ENCODE measurements around the gene SFI1.
A peak's percentile ranks its signal among the peaks of the same experiment; 100 is the strongest.

SFI1 gene

GRCh38 chr22:31618471-31619176 lies 122.3 kb downstream of the SFI1 start:
- no peak for DNase-seq (ENCODE audit: low spot score)

DNA sequence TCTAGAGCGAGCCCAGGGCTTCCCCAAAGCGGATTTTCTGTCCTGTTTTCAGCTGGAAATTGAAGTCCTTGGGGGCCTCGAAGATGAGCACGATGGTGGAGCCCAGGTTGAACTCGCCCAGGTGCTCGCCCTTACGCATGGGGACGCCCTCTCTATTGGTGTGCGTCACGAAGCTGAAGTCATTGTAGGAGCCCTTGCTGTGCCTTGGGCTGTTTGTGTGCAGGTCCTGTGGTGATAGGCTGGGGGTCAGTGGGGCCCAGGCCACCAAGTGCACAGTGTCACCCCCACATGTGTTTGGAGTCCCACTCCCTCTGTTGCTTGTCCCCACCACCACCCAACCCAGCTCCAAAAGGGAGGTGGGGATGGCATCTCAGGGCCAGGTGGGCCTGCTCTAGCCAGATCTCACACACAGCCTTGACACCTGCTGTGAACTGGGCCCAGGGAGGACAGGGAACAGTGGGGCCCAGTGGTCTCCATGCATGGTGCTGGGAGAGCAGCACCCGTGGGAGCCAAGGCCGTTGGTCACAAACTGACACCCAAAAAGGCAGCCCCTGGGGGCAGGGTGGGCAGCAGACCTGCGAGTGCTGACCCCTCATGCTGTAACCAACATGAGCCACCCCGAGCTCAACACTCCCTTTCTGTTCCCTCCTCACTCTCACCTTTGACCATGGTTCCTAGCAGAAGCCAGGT lies 123.4 kb downstream of the SFI1 start:
- no peak for DNase-seq (ENCODE audit: low spot score)

DNA sequence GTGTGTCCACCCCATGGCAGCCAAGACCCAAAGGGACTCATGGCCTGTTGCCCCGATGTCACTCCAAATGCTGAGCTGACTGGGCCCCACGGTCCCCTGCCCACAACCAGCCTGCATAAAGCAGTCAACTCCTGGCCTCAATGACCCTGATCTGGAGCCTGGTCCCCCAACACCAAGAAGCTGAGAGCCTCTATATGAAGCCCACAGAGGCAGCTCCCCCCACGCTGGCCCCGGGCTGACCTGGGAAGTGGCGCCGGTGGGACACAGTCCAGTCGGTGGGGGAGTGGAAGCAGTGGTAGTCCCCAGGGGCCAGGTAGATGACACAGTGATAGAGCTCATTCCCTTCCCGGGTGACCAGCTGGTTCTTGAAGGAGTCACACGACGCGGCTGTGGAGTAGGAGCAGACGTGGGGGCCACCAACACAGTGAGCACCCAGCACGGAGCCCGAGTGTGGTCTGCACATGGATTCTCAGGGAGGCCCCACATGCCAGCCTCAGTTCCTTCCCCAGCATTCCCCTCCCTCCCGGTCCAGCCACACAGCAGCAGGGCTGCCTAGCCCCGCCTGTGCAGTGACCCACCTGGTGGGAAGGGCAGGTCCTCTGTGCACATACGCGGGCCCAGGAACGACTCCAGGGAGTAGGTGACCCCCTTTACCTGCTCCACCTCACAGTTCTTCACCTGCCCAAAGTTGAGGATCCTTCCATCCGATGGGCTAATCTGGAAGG lies 124.6 kb downstream of the SFI1 start:
- no peak for DNase-seq (ENCODE audit: low spot score)

DNA sequence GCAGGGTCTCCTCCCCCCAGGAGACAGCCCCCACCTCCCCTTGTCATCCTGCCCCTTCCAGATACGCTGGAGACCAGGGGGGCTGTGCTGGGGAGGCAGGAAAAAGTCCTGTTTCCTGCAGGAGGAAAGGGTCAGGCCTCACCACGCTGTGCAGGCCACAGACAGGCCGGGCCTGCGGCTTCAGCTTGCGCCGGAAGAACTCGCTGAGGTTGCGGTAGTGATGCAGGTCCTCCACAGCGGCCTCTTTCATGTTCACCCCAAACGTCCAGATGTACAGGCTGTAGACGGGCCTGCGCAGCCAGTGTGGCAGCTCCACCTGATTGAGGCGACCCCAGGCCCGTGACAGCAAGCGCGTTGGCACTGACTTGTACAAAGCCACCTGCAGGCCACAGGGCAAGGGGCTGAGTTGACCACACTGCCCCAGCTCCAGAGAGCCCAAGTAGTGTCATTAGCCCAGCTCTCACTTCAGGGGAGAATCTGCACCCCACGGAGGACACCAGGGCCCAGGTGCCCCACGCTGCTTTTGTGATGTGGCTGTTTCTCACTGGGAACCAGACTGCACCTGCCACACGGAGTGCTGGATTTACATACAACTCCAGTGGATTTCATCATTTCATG lies 125.3 kb downstream of the SFI1 start:
- DNase-seq (ENCODE audit: low spot score), result no peak

DNA sequence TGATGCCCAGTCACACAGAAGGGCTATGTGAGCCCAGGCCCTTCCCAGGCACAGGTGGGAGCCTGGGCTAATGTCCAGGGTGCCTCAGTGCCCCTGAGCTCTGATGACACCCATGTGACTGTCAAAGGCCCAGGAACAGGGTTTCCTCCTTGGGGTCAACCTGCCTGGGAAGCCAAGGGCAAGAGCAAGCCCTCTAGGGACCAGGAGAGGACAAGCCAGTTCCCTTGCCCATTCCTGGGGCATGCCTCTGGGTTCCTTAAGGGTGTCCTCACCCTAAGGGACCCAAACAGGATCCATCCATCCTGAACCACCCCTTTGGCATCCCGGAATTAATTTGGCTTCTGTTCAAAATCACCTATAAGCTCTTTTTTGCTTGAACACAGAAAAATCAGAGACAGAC lies 126.6 kb downstream of the SFI1 start:
- no peak for DNase-seq (ENCODE audit: low spot score)

DNA sequence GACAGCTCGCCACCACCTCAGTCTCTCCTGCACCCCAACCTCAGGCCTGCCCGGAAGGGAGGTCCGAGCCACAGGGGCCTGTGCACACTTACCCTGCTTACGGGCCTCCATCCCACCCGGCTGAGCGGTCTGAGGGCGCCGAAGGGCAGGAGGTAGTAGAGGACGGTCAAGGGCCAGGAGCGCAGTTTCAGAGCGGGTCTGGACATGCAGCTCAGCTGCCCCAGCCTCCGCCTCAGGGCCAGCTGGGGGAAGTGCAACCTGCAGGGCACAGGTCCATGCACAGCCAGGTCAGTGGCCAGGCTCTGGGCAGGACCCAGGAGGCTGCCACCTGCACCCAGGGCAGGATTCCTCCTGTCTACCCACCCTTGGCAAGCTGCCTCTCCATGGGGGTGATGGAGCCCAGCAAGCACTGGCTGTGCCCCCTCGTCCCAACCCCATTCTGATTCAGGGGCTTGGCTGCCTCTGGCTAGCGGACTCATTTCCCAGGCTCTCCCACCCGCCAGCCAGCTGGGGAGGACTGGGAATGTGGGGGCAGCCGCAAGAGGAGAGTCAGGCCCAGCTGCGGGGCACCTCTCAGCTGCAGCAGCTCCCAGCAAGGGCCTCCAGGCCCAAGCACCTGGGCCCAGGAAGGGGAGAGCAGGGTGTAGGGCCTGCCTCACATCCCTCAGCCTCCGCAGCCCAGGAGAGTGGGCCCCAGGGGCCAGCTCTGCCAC lies 127.4 kb downstream of the SFI1 start:
- DNase-seq (ENCODE audit: low spot score), result no peak

DNA sequence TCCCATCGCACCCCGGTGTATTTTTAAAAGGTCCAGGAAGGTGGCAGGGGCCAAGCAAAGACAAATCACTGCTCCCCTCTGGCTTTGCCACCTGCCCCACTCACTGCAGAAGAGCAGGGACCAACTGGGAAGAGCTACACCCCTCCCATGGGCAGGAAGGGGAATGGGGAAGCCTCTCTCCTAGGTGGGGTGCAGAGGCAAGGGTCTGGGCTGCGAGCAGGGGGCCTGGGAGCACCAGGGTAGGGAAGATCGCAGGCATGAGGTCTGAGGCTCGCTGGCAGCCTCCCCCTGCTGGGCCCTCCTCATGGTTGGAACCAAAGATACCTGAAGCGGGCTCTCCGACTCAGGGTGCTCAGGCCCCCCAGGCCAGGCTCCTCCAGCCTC lies 128.9 kb downstream of the SFI1 start:
- no peak for DNase-seq (ENCODE audit: low spot score)

GRCh38 chr22:31625661-31626426 lies 129.5 kb downstream of the SFI1 start:
- DNase-seq (ENCODE audit: low spot score), result no peak

- no peak for DNase-seq (ENCODE audit: low spot score)
Measured at GRCh38 chr22:31626427-31627150, 130.3 kb downstream of the SFI1 start.

- DNase-seq (ENCODE audit: low spot score), result no peak
Measured at GRCh38 chr22:31627223-31627731, 130.9 kb downstream of the SFI1 start.

DNA sequence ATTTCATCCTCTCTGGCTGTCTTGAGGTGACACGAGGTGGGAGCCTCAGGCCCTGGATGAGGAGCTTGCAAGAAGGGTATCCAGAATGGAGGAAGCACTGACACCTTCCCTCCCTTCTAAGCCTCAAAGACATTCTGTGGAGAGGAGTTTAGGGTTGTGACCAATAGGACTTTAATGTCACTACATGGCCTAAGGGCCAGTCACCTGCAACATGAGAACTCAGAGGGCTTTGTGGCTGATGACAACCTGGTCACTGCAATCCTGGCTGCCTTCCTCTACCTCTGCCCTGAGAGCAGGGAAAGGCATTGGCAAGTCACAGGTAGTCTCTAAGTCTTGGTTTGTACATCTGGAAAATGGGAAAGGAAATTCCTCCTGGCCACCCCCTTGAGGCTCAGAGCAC lies 132.0 kb downstream of the SFI1 start:
- no peak for DNase-seq (ENCODE audit: low spot score)

DNA sequence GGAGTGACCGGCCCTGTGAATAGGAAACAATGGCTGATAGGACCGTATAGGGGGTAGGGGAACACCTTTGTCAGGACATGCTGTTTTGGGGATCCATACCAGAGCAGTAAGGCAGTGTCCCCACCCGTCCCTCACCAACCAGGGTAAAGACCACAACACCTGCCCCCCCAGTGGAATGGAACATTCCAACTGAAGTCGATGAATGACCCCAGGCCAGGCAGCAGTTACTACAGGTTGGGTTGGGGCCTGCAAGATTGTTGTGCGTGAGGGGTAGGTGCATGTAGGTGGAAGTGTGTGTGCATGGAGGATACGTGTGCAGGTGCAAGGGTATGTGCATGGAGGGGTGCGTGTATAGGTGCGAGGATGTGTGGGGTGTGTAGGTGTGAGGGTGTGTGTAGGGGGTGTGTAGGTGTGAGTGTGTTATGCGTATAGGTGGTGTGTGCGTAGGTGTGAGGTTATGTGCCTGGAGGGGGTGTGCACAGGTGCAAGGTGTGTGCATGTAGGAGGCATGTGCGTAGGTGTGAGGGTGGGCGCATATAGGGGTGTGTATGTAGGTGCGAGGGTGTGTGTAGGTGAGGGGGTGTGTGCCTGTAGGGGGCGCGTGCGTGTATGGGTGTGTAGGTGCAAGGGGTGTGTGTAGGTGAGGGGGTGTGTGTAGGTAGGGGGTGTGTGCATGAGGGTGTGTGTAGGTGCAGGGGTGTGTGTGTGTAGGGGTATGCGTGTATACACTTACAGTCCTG lies 132.8 kb downstream of the SFI1 start:
- DNase-seq (ENCODE audit: low spot score), result no peak

GRCh38 chr22:31629741-31630184 lies 133.4 kb downstream of the SFI1 start:
- no peak for DNase-seq (ENCODE audit: low spot score)

- peak; percentile 85 for DNase-seq (ENCODE audit: low spot score)
Measured at GRCh38 chr22:31630331-31631329, 134.3 kb downstream of the SFI1 start.

- DNase-seq (ENCODE audit: low spot score), result no peak
Measured at GRCh38 chr22:31631436-31631835, 135.1 kb downstream of the SFI1 start.

DNA sequence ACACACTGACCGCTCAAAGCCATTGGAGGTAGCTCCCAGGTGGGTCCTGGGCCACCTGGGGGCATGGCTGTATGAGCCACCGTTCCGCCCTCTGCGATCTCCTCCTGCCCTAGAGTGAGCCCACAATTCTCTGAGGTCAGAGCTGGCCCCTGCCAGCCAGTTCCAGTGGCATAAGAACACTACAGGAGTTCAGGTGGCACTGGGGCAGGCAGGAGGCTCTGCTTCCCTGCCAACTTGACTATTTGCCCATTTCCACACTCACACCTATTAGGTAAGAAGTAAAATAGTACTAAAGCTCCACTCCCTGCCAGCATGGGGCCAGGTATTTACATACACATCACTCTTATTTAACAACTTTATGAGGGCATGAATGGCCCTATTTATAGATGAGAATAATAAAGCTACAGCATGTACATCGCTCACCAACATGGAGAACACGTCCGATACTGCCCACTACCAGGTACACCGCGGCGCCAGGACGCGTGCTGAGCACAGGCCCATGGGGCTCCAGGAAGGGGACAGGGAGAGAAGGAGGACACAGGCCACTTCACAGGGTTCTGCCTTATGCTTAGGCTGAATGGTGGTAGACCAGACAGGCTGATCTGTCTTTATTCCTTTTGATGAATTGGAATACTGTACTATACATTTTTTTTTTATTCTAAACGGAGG lies 139.4 kb downstream of the SFI1 start:
- no peak for DNase-seq (ENCODE audit: low spot score)

DNA sequence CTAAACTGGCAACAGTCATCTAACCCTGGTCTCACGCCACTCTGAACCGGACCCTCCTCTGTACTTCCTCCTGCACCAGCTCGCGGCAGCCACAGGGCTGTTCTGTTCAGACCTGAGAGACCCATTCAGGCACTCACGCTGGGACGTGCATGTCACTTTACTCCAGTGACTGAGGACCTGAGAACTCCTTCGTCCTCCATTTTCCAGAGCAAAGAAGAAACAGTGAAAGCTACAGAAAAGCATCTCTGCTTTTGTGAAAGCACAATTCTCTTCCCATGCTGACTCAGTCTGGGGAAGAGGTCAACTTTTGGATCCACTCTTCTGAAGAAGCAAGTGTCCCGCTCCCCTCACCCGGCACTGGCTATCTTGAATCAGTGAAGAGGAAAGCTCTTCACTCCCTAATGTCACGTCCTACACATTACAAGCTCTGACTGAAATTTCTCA lies 141.1 kb downstream of the SFI1 start:
- no peak for DNase-seq (ENCODE audit: low spot score)

Measured in COLO829 (cell line).